Measurements from ENCODE around the gene FRMD7. TPM values are rescaled to one million over a fixed set of nuclear protein-coding genes. Genes with fewer than 3 reads are reported as not detected.

FRMD7 gene
- total and polyA plus RNA-seq, 2 experiments from 2014 or later = not detected

- Histone ChIP-seq H3K4me2 (no peak overlapping the region), H4K20me1 (replicated peaks; ENCODE audit: insufficient read depth) (peaks cover 11% of the 10 kb centered on the region; the same call in 1 of the 2 replicates), H3K79me2 (replicated peaks; ENCODE audit: insufficient read depth) (peaks cover 98% of the 10 kb centered on the region), H3K27ac (ENCODE audit: low read depth) (no peak overlapping the region), H3K4me1 (ENCODE audit: insufficient read depth) (peaks cover 40% of the 10 kb centered on the region), H3F3A (replicated peaks; ENCODE audit: low read depth) (no peaks in the 10 kb centered on the region), H2AFZ (no peak overlapping the region), H3K36me3 (ENCODE audit: insufficient read depth) (no peaks in the 10 kb centered on the region), H3K27me3 (ENCODE audit: insufficient read depth) (no peaks in the 10 kb centered on the region), H3K4me3 (no peak overlapping the region), H3K9me2 (ENCODE audit: insufficient read depth) (no peaks in the 10 kb centered on the region)
- ATAC-seq = no peak
- peaks cover 3% of the 10 kb centered on the region; the same call in 1 of the 3 replicates for H3K36me3 Mint-ChIP-seq (ENCODE audit: low read depth)
- no peak overlapping the region; the same call in 1 of the 2 replicates for H3K27ac Mint-ChIP-seq
- no peak overlapping the region for H3K4me3 Mint-ChIP-seq
- peaks cover 63% of the 10 kb centered on the region for H3K4me1 Mint-ChIP-seq
- H3K9me3 Mint-ChIP-seq = no peaks in the 10 kb centered on the region
- H3K27me3 Mint-ChIP-seq (ENCODE audit: insufficient read depth, low read depth, poor library complexity) = no peaks in the 10 kb centered on the region
- DNase-seq (ENCODE audit: low spot score) = no peak
- no peak for TF ChIP-seq NANOG (IDR thresholded peaks at IDR 0.05; ENCODE audit: borderline replicate concordance)
- TF ChIP-seq JUNB (IDR thresholded peaks at IDR 0.05; ENCODE audit: unreplicated experiment) = no peak
- no peak for TF ChIP-seq ZNF462 (CRISPR knock-in tag; IDR thresholded peaks at IDR 0.05)
- TF ChIP-seq EZH2 (IDR thresholded peaks at IDR 0.05; ENCODE audit: low read depth, unreplicated experiment) = no peak
- TF ChIP-seq ZNF331 (CRISPR knock-in tag; IDR thresholded peaks at IDR 0.05; ENCODE audit: low read depth) = no peak
- TF ChIP-seq EZH2phosphoT487 (IDR thresholded peaks at IDR 0.05; ENCODE audit: unreplicated experiment) = no peak
- TF ChIP-seq, protein P1, sequence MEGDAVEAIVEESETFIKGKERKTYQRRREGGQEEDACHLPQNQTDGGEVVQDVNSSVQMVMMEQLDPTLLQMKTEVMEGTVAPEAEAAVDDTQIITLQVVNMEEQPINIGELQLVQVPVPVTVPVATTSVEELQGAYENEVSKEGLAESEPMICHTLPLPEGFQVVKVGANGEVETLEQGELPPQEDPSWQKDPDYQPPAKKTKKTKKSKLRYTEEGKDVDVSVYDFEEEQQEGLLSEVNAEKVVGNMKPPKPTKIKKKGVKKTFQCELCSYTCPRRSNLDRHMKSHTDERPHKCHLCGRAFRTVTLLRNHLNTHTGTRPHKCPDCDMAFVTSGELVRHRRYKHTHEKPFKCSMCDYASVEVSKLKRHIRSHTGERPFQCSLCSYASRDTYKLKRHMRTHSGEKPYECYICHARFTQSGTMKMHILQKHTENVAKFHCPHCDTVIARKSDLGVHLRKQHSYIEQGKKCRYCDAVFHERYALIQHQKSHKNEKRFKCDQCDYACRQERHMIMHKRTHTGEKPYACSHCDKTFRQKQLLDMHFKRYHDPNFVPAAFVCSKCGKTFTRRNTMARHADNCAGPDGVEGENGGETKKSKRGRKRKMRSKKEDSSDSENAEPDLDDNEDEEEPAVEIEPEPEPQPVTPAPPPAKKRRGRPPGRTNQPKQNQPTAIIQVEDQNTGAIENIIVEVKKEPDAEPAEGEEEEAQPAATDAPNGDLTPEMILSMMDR (conservative IDR thresholded peaks at IDR 0.05; ENCODE audit: low read depth in 2 of 2) = no peak
- TF ChIP-seq, protein P2, sequence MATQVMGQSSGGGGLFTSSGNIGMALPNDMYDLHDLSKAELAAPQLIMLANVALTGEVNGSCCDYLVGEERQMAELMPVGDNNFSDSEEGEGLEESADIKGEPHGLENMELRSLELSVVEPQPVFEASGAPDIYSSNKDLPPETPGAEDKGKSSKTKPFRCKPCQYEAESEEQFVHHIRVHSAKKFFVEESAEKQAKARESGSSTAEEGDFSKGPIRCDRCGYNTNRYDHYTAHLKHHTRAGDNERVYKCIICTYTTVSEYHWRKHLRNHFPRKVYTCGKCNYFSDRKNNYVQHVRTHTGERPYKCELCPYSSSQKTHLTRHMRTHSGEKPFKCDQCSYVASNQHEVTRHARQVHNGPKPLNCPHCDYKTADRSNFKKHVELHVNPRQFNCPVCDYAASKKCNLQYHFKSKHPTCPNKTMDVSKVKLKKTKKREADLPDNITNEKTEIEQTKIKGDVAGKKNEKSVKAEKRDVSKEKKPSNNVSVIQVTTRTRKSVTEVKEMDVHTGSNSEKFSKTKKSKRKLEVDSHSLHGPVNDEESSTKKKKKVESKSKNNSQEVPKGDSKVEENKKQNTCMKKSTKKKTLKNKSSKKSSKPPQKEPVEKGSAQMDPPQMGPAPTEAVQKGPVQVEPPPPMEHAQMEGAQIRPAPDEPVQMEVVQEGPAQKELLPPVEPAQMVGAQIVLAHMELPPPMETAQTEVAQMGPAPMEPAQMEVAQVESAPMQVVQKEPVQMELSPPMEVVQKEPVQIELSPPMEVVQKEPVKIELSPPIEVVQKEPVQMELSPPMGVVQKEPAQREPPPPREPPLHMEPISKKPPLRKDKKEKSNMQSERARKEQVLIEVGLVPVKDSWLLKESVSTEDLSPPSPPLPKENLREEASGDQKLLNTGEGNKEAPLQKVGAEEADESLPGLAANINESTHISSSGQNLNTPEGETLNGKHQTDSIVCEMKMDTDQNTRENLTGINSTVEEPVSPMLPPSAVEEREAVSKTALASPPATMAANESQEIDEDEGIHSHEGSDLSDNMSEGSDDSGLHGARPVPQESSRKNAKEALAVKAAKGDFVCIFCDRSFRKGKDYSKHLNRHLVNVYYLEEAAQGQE (IDR thresholded peaks at IDR 0.05; ENCODE audit: unreplicated experiment) = no peak
- TF ChIP-seq STAT1 (IDR thresholded peaks at IDR 0.05; ENCODE audit: unreplicated experiment) = no peak
- TF ChIP-seq, protein P3, sequence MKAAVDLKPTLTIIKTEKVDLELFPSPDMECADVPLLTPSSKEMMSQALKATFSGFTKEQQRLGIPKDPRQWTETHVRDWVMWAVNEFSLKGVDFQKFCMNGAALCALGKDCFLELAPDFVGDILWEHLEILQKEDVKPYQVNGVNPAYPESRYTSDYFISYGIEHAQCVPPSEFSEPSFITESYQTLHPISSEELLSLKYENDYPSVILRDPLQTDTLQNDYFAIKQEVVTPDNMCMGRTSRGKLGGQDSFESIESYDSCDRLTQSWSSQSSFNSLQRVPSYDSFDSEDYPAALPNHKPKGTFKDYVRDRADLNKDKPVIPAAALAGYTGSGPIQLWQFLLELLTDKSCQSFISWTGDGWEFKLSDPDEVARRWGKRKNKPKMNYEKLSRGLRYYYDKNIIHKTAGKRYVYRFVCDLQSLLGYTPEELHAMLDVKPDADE (IDR thresholded peaks at IDR 0.05) = no peak
- TF ChIP-seq POLR2AphosphoS5 (IDR thresholded peaks at IDR 0.05; ENCODE audit: low read depth) = no peak
- TF ChIP-seq ZNF114 (CRISPR knock-in tag; IDR thresholded peaks at IDR 0.05) = no peak
- no peak for TF ChIP-seq CREB1 (CRISPR knock-in tag; IDR thresholded peaks at IDR 0.05; ENCODE audit: low read depth)
These were observed 96.0 kb downstream of the FRMD7 start for GRCh38 chrX:132031867-132032266.

Data from GM23338 (cell line).